ENCODE results near the gene LHX3. TPM values are rescaled to one million over a fixed set of nuclear protein-coding genes. Genes with fewer than 3 reads are reported as not detected.

Gene LHX3
- total RNA-seq, 1 donor from 2014 or later = not detected

- no peak overlapping the region for H3K4me3 Mint-ChIP-seq (ENCODE audit: unreplicated experiment)
- H3K27me3 Mint-ChIP-seq (ENCODE audit: unreplicated experiment) = peaks cover 14% of the 10 kb centered on the region
- no peak for DNase-seq (ENCODE audit: low spot score)
- H3K4me1 Mint-ChIP-seq (ENCODE audit: unreplicated experiment) = no peaks in the 10 kb centered on the region
- TF ChIP-seq, protein P1, sequence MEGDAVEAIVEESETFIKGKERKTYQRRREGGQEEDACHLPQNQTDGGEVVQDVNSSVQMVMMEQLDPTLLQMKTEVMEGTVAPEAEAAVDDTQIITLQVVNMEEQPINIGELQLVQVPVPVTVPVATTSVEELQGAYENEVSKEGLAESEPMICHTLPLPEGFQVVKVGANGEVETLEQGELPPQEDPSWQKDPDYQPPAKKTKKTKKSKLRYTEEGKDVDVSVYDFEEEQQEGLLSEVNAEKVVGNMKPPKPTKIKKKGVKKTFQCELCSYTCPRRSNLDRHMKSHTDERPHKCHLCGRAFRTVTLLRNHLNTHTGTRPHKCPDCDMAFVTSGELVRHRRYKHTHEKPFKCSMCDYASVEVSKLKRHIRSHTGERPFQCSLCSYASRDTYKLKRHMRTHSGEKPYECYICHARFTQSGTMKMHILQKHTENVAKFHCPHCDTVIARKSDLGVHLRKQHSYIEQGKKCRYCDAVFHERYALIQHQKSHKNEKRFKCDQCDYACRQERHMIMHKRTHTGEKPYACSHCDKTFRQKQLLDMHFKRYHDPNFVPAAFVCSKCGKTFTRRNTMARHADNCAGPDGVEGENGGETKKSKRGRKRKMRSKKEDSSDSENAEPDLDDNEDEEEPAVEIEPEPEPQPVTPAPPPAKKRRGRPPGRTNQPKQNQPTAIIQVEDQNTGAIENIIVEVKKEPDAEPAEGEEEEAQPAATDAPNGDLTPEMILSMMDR (IDR thresholded peaks at IDR 0.05; ENCODE audit: unreplicated experiment) = no peak
- H3K36me3 Mint-ChIP-seq (ENCODE audit: low read depth, unreplicated experiment) = no peaks in the 10 kb centered on the region
- no peak overlapping the region for H3K27ac Mint-ChIP-seq (ENCODE audit: unreplicated experiment)
- no peaks in the 10 kb centered on the region for H3K9me3 Mint-ChIP-seq (ENCODE audit: unreplicated experiment)
Measured at GRCh38 chr9:136197084-136197875, 7.6 kb downstream of the LHX3 start.

- Mint-ChIP-seq H3K27me3 (ENCODE audit: unreplicated experiment) (peaks cover 14% of the 10 kb centered on the region), H3K9me3 (ENCODE audit: unreplicated experiment) (no peaks in the 10 kb centered on the region)
- DNase-seq (ENCODE audit: low spot score) = no peak
Measured at GRCh38 chr9:136196404-136197083, 8.4 kb downstream of the LHX3 start.

GRCh38 chr9:136194540-136194939 is 10.4 kb downstream of the LHX3 start:
- H3K36me3 Mint-ChIP-seq (ENCODE audit: low read depth, unreplicated experiment) = no peaks in the 10 kb centered on the region
- H3K27ac Mint-ChIP-seq (ENCODE audit: unreplicated experiment) = no peak overlapping the region
- TF ChIP-seq, protein P1 (IDR thresholded peaks at IDR 0.05; ENCODE audit: unreplicated experiment) = no peak
- H3K4me1 Mint-ChIP-seq (ENCODE audit: unreplicated experiment) = no peaks in the 10 kb centered on the region
- H3K27me3 Mint-ChIP-seq (ENCODE audit: unreplicated experiment) = peaks cover 17% of the 10 kb centered on the region
- DNase-seq (ENCODE audit: low spot score) = no peak
- no peak overlapping the region for H3K4me3 Mint-ChIP-seq (ENCODE audit: unreplicated experiment)
- H3K9me3 Mint-ChIP-seq (ENCODE audit: unreplicated experiment) = no peaks in the 10 kb centered on the region

More at GRCh38 chr9:136196404-136197083, 8.4 kb downstream of the LHX3 start:
- Mint-ChIP-seq H3K27ac (ENCODE audit: unreplicated experiment) (no peak overlapping the region), H3K4me3 (ENCODE audit: unreplicated experiment) (no peak overlapping the region), H3K36me3 (ENCODE audit: low read depth, unreplicated experiment) (no peaks in the 10 kb centered on the region), H3K4me1 (ENCODE audit: unreplicated experiment) (no peaks in the 10 kb centered on the region)
- TF ChIP-seq, protein P1 (IDR thresholded peaks at IDR 0.05; ENCODE audit: unreplicated experiment) = no peak

DNA sequence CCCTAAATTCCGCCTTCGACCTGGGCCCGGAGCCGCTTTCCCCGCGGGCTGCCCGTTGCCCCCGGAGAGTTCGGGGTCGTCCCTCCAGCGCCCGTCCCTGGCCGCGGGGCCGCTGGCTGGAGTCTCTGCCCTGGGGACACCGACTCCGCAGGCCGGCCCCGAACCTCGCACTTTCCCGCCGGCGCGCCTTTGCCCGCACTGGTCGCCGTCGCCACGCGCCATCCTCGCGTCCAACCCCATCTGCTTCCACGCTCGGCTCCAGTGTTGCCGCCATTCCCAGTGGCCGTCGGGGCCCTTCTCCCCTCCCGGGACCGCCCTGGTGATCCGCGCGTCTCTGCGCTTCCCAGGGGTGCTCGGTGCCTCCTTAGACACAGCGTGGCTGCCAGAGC is 11.0 kb downstream of the LHX3 start:
- TF ChIP-seq, protein P1 (IDR thresholded peaks at IDR 0.05; ENCODE audit: unreplicated experiment) = no peak
- no peak overlapping the region for H3K4me3 Mint-ChIP-seq (ENCODE audit: unreplicated experiment)
- H3K27ac Mint-ChIP-seq (ENCODE audit: unreplicated experiment) = no peak overlapping the region
- H3K9me3 Mint-ChIP-seq (ENCODE audit: unreplicated experiment) = no peaks in the 10 kb centered on the region
- DNase-seq (ENCODE audit: low spot score) = no peak
- no peaks in the 10 kb centered on the region for H3K4me1 Mint-ChIP-seq (ENCODE audit: unreplicated experiment)
- peaks cover 15% of the 10 kb centered on the region for H3K27me3 Mint-ChIP-seq (ENCODE audit: unreplicated experiment)
- H3K36me3 Mint-ChIP-seq (ENCODE audit: low read depth, unreplicated experiment) = no peaks in the 10 kb centered on the region
